ENCODE results near the gene CCL7. TPM values are rescaled to one million over a fixed set of nuclear protein-coding genes. Genes with fewer than 3 reads are reported as not detected.
A peak's percentile ranks its signal among the peaks of the same experiment; 100 is the strongest.

The CCL7 gene
- total RNA-seq, 1 donor from 2014 or later, result not detected

DNA sequence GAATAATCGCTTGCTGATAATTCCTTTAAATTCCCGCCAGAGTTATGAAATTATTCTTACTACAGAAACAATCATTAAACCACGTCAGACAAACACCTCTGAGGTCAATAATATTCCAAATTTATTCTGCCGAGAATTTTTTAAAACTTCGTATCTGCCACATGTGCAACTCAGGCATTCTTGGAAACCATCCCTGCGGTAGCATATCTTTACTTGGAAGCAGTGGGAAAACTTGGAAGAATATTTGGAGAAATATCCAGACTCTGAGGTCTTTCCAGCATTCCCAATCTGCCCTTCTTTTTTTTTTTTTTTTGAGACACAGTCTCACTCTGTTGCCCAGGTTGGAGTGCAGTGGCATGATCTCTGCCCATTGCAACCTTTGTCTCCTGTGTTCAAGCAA is 13.6 kb downstream of the CCL7 start:
- ATAC-seq (no peak), DNase-seq (ENCODE audit: low spot score) (no peak)

- ATAC-seq (no peak), DNase-seq (ENCODE audit: low spot score) (no peak)
Measured at GRCh38 chr17:34285286-34285792, 15.3 kb downstream of the CCL7 start, which contains the start of gene CCL11. CCL11 (plus strand) TSS chr17:34285742; CDS start chr17:34285809, 67 bp downstream.

DNA sequence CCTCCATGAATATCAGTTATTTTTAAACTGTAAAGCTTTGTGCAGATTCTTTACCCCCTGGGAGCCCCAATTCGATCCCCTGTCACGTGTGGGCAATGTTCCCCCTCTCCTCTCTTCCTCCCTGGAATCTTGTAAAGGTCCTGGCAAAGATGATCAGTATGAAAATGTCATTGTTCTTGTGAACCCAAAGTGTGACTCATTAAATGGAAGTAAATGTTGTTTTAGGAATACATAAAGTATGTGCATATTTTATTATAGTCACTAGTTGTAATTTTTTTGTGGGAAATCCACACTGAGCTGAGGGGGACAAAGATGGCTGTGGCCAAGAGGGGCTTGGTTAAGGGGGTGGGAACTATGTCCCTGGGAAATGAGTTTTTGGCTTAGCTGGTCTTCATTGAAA is 17.9 kb downstream of the CCL7 start:
- DNase-seq (ENCODE audit: low spot score) (no peak), ATAC-seq (no peak)

GRCh38 chr17:34290586-34290985 is 20.6 kb downstream of the CCL7 start:
- no peak for DNase-seq (ENCODE audit: low spot score)
- no peak for ATAC-seq

GRCh38 chr17:34291721-34292348 is 21.8 kb downstream of the CCL7 start:
- DNase-seq (ENCODE audit: low spot score) (no peak), ATAC-seq (no peak)

- DNase-seq (ENCODE audit: low spot score), result no peak
- ATAC-seq, result no peak
Measured at GRCh38 chr17:34299027-34299426, 29.0 kb downstream of the CCL7 start.

DNA sequence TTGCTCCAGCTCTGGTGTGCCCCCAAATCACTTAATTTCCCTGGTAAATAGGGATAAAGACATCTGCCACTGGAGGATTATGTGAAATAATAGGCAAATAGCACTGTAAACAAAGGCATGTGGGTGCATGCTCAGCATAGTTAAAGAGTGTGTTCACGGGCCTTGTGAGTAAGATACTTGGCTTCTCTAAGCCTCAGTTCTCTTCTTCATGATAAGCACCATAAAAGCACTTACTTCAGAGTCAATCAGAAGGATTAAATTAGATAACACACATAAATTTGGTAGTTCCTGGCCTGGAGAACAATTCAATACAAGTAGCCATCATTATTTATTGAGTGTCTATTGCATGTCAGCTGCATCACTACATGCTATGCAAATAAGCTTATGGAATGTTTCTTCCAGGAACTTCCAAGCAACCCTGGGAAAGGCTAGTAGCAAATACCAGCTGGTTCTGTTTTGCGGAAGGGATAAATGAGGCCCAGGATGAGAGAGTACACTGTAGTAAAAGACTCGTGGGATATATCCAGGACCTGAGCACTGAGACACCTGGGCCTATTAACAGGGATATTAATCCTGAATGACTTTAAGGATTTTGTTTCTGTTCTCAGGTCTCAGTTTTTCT is 30.0 kb downstream of the CCL7 start:
- DNase-seq (ENCODE audit: low spot score), result no peak

DNA sequence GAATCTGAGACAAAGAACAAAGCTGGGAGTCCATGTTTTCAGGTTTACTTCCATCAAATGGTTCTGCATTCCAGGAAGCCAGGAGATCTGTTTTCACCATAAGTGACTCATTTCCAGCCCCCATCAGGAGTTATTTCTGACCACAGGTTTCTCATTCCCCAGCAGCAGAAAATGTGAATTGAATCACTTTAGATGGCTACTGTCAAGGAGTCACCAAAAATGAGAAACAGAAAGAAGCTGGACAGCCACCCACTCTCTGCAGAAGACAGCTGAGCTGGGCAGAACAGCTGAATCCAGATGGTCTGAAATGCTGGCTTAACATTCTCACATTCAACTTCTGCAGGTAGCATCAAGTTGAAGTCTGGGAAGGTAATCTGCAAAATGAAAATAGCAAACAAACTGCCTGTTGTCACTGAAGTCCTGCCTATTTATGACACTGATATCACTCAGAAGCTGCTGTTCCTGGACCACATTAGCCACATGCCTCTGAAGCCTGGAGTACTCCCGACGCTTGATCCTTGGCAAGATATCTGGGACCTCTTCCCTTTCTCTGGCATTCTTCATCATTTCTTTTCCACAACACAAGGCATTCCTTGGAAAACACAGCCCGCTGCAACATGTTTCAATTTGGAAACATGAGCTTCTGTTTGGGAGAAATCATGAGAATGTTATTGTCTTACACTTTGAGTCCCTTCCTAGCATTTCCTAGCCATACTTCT is 30.8 kb downstream of the CCL7 start:
- DNase-seq (ENCODE audit: low spot score) (no peak), ATAC-seq (no peak)

More for the DNA sequence above, 30.0 kb downstream of the CCL7 start:
- no peak for ATAC-seq

DNA sequence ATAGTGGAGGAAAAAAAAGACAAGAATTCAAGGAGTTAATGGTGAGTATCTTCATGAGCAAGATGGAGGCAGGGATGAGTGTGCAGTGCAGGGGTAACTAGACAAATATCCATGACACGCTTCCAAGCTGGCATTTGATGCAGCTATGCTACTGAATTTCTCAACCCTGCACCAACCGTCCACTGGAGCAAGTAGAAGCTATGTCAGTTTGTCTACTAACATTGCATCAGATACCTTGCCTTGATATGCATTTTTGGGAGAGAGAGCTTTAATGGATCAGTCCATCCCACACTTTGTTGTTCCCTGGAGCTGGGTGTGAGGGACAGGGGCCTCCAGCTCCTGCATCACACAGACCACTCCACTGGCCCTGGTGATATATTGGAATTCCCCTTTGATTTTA is 32.0 kb downstream of the CCL7 start:
- no peak for DNase-seq (ENCODE audit: low spot score)
- ATAC-seq, result no peak

DNA sequence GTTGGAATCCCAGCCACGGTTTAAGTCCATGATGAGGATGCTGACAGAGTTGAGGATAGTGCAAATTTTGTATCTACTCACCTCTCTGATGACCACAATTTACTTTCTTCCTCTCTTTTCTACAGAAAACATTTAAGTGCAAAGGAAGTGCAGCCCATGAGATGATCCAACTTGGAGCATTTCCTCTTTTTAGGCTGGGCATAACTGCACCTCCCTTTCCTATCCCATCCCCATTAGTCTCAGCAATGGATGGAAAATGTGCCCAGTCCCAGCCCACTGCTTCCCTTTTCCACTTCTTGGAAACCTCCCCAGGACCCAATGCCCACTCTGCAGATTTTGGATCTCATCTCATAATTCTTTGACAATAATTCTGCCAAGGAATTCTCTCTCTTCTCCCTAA is 32.6 kb downstream of the CCL7 start:
- ATAC-seq (no peak), DNase-seq (ENCODE audit: low spot score) (no peak)

DNA sequence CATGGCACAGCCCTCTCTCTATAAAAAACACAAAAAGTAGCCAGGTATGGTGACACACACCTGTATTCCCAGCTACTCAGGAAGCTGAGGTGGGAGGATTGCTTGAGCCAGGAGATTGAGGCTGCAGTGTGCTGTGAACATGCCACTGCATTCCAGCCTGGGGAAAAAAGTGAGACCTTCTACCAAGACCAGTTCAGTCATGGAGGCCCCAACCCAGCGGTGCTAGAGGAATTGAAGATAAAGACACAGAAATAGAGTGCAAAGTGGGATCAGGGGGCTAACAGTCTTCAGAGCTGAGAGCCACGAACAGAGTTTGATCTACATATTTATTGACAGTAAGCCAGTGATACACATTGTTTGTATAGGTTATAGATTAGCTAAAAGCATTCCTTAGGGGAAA is 33.6 kb downstream of the CCL7 start:
- DNase-seq (ENCODE audit: low spot score), result no peak

GRCh38 chr17:34305061-34305460 is 35.0 kb downstream of the CCL7 start:
- no peak for ATAC-seq
- no peak for DNase-seq (ENCODE audit: low spot score)

More for the DNA sequence above, 33.6 kb downstream of the CCL7 start:
- no peak for ATAC-seq

- ATAC-seq (no peak), DNase-seq (ENCODE audit: low spot score) (no peak)
Measured at GRCh38 chr17:34305606-34306005, 35.6 kb downstream of the CCL7 start.

- peak; percentile 31 for ATAC-seq
- DNase-seq (ENCODE audit: low spot score), result no peak
Measured at GRCh38 chr17:34306466-34306865, 36.4 kb downstream of the CCL7 start.

GRCh38 chr17:34307110-34307509 is 37.1 kb downstream of the CCL7 start:
- ATAC-seq (no peak), DNase-seq (ENCODE audit: low spot score) (no peak)

- ATAC-seq (no peak), DNase-seq (ENCODE audit: low spot score) (no peak)
Measured at GRCh38 chr17:34308371-34308770, 38.4 kb downstream of the CCL7 start.

GRCh38 chr17:34311291-34311690 is 41.3 kb downstream of the CCL7 start:
- DNase-seq (ENCODE audit: low spot score) (no peak), ATAC-seq (no peak)

- ATAC-seq (no peak), DNase-seq (ENCODE audit: low spot score) (no peak)
Measured at GRCh38 chr17:34312080-34312479, 42.1 kb downstream of the CCL7 start.

- no peak for ATAC-seq
Measured at GRCh38 chr17:34313164-34313563, 43.1 kb downstream of the CCL7 start.

GRCh38 chr17:34314279-34314678 is 44.3 kb downstream of the CCL7 start:
- DNase-seq (ENCODE audit: low spot score) (no peak), ATAC-seq (peak; percentile 24)

More at GRCh38 chr17:34313164-34313563, 43.1 kb downstream of the CCL7 start:
- no peak for DNase-seq (ENCODE audit: low spot score)

GRCh38 chr17:34318474-34318873 is 48.5 kb downstream of the CCL7 start:
- ATAC-seq (no peak), DNase-seq (ENCODE audit: low spot score) (no peak)

DNA sequence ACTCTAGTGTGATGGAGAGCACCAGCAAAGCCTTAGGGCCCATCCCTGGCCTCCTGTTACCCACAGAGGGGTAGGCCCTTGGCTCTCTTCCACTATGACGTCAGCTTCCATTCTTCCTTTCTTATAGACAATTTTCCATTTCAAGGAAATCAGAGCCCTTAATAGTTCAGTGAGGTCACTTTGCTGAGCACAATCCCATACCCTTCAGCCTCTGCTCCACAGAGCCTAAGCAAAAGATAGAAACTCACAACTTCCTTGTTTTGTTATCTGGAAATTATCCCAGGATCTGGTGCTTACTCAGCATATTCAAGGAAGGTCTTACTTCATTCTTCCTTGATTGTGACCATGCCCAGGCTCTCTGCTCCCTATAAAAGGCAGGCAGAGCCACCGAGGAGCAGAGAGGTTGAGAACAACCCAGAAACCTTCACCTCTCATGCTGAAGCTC is 49.0 kb downstream of the CCL7 start, which contains the start of gene CCL8:
Gene CCL8, plus strand, starts transcription at position 397 of the 445 bp plus-strand sequence. CDS start 67 bp downstream, outside the sequence.
- DNase-seq (ENCODE audit: low spot score) (no peak), ATAC-seq (no peak)
